SK-N-SH treated with all-trans-retinoic acid at 6 μM for 48 hours (cell line): Measurements from ENCODE around the gene TCEA2.

ENCODE experiments used
- ARNTL ChIP-seq: fragments of 450-650 bp; formaldehyde crosslinking; IDR thresholded peaks from 2 replicates; pipeline ENCODE4 v1.5.0; 2020; ENCODE audit warnings: low read depth, mild to moderate bottlenecking, moderate library complexity, borderline replicate concordance
- CREB5 ChIP-seq: fragments of 250-450 bp; sonication (Bioruptor Pico); IDR thresholded peaks from 2 replicates; pipeline ENCODE4 v1.5.1; 2020; ENCODE audit warnings: low read depth, mild to moderate bottlenecking, moderate library complexity
- GLIS3 ChIP-seq: fragments of 250-450 bp; sonication (Bioruptor Pico); IDR thresholded peaks from 2 replicates; pipeline ENCODE4 v1.5.0; 2020; ENCODE audit warnings: mild to moderate bottlenecking, moderate library complexity
- PATZ1 ChIP-seq: fragments of 250-450 bp; sonication (Bioruptor Pico); IDR thresholded peaks from 2 replicates; pipeline ENCODE4 v1.8.0; 2020; ENCODE audit warnings: mild to moderate bottlenecking, moderate library complexity, borderline replicate concordance
- PPARA ChIP-seq: fragments of 250-450 bp; sonication (Bioruptor Pico); IDR thresholded peaks from 2 replicates; pipeline ENCODE4 v1.5.0; 2020; ENCODE audit warnings: mild to moderate bottlenecking, borderline replicate concordance
- RARB ChIP-seq: fragments of 250-450 bp; sonication (Bioruptor Pico); IDR thresholded peaks from 2 replicates; pipeline ENCODE4 v1.8.0; 2021; ENCODE audit warnings: mild to moderate bottlenecking, moderate library complexity
- SNAI2 ChIP-seq: fragments of 250-450 bp; sonication (Bioruptor Pico); IDR thresholded peaks from 2 replicates; pipeline ENCODE4 v1.5.0; 2020; ENCODE audit warnings: mild to moderate bottlenecking, moderate library complexity
- TCF4 ChIP-seq: fragments of 250-450 bp; sonication (Bioruptor Pico); IDR thresholded peaks from 2 replicates; pipeline ENCODE4 v1.8.0; 2021; ENCODE audit warnings: mild to moderate bottlenecking, moderate library complexity, borderline replicate concordance
- ZC3H10 ChIP-seq: fragments of 250-450 bp; sonication (Bioruptor Pico); IDR thresholded peaks from 2 replicates; pipeline ENCODE4 v1.5.1; 2021; ENCODE audit warnings: mild to moderate bottlenecking, moderate library complexity
- ZNF565 ChIP-seq: fragments of 450-650 bp; formaldehyde crosslinking; conservative IDR thresholded peaks from 2 replicates; pipeline ENCODE4 v1.5.0; 2020; ENCODE audit warnings: low read depth, mild to moderate bottlenecking, moderate library complexity
- ZNF70 ChIP-seq: fragments of 450-650 bp; formaldehyde crosslinking; IDR thresholded peaks from 2 replicates; pipeline ENCODE4 v1.5.0; 2020; ENCODE audit warnings: mild to moderate bottlenecking, moderate library complexity
- TF ChIP-seq, protein P1 (sequence below): fragments of 250-450 bp; sonication (Bioruptor Pico); IDR thresholded peaks from 2 replicates; pipeline ENCODE4 v1.5.1; 2021; ENCODE audit warnings: mild to moderate bottlenecking, moderate library complexity

DNA sequence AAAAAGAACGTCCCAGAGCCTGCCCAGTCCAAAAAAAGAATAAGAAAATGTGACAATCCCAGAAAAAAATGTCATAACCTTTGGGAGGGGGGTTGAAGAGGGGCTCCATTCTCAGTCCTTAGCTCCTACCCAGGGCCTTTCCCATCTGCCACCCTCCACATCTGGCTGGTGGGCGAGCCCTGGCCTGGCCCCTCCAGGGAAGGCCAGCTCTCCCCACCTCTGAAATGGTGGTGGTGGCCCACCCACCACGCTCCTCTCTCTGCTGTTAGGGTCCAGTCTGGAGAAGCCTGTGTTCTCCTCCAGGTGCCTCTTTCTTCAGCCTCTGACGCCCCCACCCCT is 15.9 kb downstream of the TCEA2 start:
- TF ChIP-seq, protein P1, sequence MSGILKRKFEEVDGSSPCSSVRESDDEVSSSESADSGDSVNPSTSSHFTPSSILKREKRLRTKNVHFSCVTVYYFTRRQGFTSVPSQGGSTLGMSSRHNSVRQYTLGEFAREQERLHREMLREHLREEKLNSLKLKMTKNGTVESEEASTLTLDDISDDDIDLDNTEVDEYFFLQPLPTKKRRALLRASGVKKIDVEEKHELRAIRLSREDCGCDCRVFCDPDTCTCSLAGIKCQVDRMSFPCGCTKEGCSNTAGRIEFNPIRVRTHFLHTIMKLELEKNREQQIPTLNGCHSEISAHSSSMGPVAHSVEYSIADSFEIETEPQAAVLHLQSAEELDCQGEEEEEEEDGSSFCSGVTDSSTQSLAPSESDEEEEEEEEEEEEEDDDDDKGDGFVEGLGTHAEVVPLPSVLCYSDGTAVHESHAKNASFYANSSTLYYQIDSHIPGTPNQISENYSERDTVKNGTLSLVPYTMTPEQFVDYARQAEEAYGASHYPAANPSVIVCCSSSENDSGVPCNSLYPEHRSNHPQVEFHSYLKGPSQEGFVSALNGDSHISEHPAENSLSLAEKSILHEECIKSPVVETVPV: no peak
- TF ChIP-seq SNAI2 (no peak), CREB5 (no peak), ARNTL (CRISPR knock-in tag) (no peak), GLIS3 (no peak), ZC3H10 (CRISPR knock-in tag) (no peak), PATZ1 (CRISPR knock-in tag) (no peak), PPARA (CRISPR knock-in tag) (no peak), RARB (CRISPR knock-in tag) (no peak), ZNF565 (no peak), ZNF70 (CRISPR knock-in tag) (no peak), TCF4 (no peak)
